Right kidney (tissue), 9 donors: Measurements from ENCODE around the gene ZFYVE19.

Experiments
- DNase-seq: peaks from one replicate; pipeline ENCODE4 v3.0.0-alpha.2; 2016
- long read RNA-seq, 8 donors: transcript quantifications; one replicate each; lab custom pipeline, GENCODE V29; 2026

The ZFYVE19 gene
- long read RNA-seq, donor 1, partial matches to known transcripts = 0 of 4 reads
- long read RNA-seq, donor 1, other reads (novel, unspliced or antisense) = 0 of 4 reads
- long read RNA-seq, donor 2, partial matches to known transcripts = 0 of 4 reads
- long read RNA-seq, donor 2, other reads (novel, unspliced or antisense) = 0 of 4 reads
- long read RNA-seq, donor 3, partial matches to known transcripts = 0 of 1 reads
- long read RNA-seq, donor 3, other reads (novel, unspliced or antisense) = 0 of 1 reads
- long read RNA-seq, donor 4, partial matches to known transcripts = 0 of 6 reads
- long read RNA-seq, donor 4, other reads (novel, unspliced or antisense) = 0 of 6 reads
- long read RNA-seq, donor 5, partial matches to known transcripts = 0 of 4 reads
- long read RNA-seq, donor 5, other reads (novel, unspliced or antisense) = 0 of 4 reads
- long read RNA-seq, donor 6, partial matches to known transcripts = 0 of 3 reads
- long read RNA-seq, donor 6, other reads (novel, unspliced or antisense) = 0 of 3 reads
- long read RNA-seq, donor 7 = 0 reads
- long read RNA-seq, donor 8, partial matches to known transcripts = 0 of 2 reads
- long read RNA-seq, donor 8, other reads (novel, unspliced or antisense) = 0 of 2 reads

GRCh38 chr15:40807028-40807887, at the start of gene ZFYVE19, which contains the start of gene DNAJC17:
Gene ZFYVE19 (plus strand): TSS chr15:40807089. CDS start chr15:40807590, 501 bp downstream.
Gene DNAJC17 (minus strand): TSS chr15:40807473. CDS start chr15:40807446, 27 bp downstream.
- DNase-seq = peak; percentile 94

- no peak for DNase-seq
Observed at GRCh38 chr15:40759961-40760360, 46.9 kb upstream of the ZFYVE19 start.

GRCh38 chr15:40762919-40763800, 43.7 kb upstream of the ZFYVE19 start:
- peak; percentile 90 for DNase-seq

GRCh38 chr15:40763801-40764628, 42.9 kb upstream of the ZFYVE19 start, which contains the start of gene GCHFR:
Gene GCHFR (plus strand): TSS chr15:40764068. CDS start chr15:40764181, 113 bp downstream.
- DNase-seq = peak; percentile 92

- DNase-seq = no peak
Observed at GRCh38 chr15:40764629-40765103, 42.2 kb upstream of the ZFYVE19 start.

- no peak for DNase-seq
Observed at GRCh38 chr15:40766194-40766815, 40.6 kb upstream of the ZFYVE19 start.

- no peak for DNase-seq
Observed at GRCh38 chr15:40766906-40767837, 39.7 kb upstream of the ZFYVE19 start.

- DNase-seq = no peak
Observed at GRCh38 chr15:40767838-40768500, 38.9 kb upstream of the ZFYVE19 start.

GRCh38 chr15:40768521-40769273, 38.2 kb upstream of the ZFYVE19 start:
- no peak for DNase-seq

- DNase-seq = peak; percentile 68
Observed at GRCh38 chr15:40769274-40770146, 37.4 kb upstream of the ZFYVE19 start, which contains the start of gene C15orf62. Gene C15orf62 (plus strand): TSS chr15:40769980. CDS start chr15:40770496, 516 bp downstream.

- no peak for DNase-seq
Observed at GRCh38 chr15:40770147-40770721, 36.7 kb upstream of the ZFYVE19 start.

GRCh38 chr15:40771242-40771641, 35.6 kb upstream of the ZFYVE19 start:
- no peak for DNase-seq

- no peak for DNase-seq
Observed at GRCh38 chr15:40772014-40772413, 34.9 kb upstream of the ZFYVE19 start.

- no peak for DNase-seq
Observed at GRCh38 chr15:40773496-40773895, 33.4 kb upstream of the ZFYVE19 start.

- DNase-seq = no peak
Observed at GRCh38 chr15:40773902-40774301, 33.0 kb upstream of the ZFYVE19 start.

- no peak for DNase-seq
Observed at GRCh38 chr15:40775007-40775406, 31.9 kb upstream of the ZFYVE19 start.
